Caco-2 (cell line): ENCODE measurements around the gene COL4A2. TPM values are rescaled to one million over a fixed set of nuclear protein-coding genes. Genes with fewer than 3 reads are reported as not detected.

Experiments used
- BruUV-seq: library from RNA; stranded (reverse); fragments of 400-500 nt; replicated peaks from 2 replicates; lab custom pipeline; 2021; lab: Mats Ljungman, UMichigan
- CTCF ChIA-PET: fragments of 300-600 bp; sonication (Branson Sonifier 250); formaldehyde crosslinking; loops from one replicate; lab custom pipeline; 2022; ENCODE audit warnings: antibody characterized with exemption; lab: Charles Lee
- POLR2A ChIA-PET: fragments of 300-600 bp; sonication (Branson Sonifier 250); formaldehyde crosslinking; loops from one replicate; lab custom pipeline; 2022; ENCODE audit warnings: antibody characterized with exemption; lab: Charles Lee
- DNase-seq, 2 experiments: peaks; one replicate each; pipeline versions ENCODE4 v3.0.0 to v3.0.0-alpha.2; 2020 to 2022
- H3K27me3 ChIP-seq: replicated peaks from 2 replicates; pipeline ENCODE4 v1.6.0; 2011; ENCODE audit warnings: low read length; ENCODE audit not compliant: control insufficient read depth, insufficient read depth
- H3K36me3 ChIP-seq: 2 replicates; pipeline ENCODE4 v1.5.1; 2011; ENCODE audit warnings: low read length; ENCODE audit not compliant: control insufficient read depth, insufficient read depth
- H3K4me1 ChIP-seq: fragments of 250-450 bp; sonication (Bioruptor Pico); 2 replicates; pipeline ENCODE4 v1.5.1; 2020; ENCODE audit warnings: mild to moderate bottlenecking
- H3K4me3 ChIP-seq: 2 replicates; pipeline ENCODE4 v1.5.1; 2011; ENCODE audit warnings: low read depth, mild to moderate bottlenecking, control low read depth, low read length
- H3K9me3 ChIP-seq: fragments of 250-450 bp; sonication (Bioruptor Pico); 2 replicates; pipeline ENCODE4 v1.5.1; 2020; ENCODE audit warnings: mild to moderate bottlenecking, moderate library complexity
- H3K27ac Mint-ChIP-seq: one replicate; pipeline ENCODE4 v1.8.0; 2022; ENCODE audit warnings: mixed read lengths; ENCODE audit not compliant: unreplicated experiment
- H3K27me3 Mint-ChIP-seq: one replicate; pipeline ENCODE4 v1.8.0; 2022; ENCODE audit warnings: mixed read lengths; ENCODE audit not compliant: insufficient read depth, unreplicated experiment
- H3K36me3 Mint-ChIP-seq: one replicate; pipeline ENCODE4 v1.8.0; 2022; ENCODE audit warnings: mild to moderate bottlenecking, mixed read lengths; ENCODE audit not compliant: insufficient read depth, unreplicated experiment
- H3K4me1 Mint-ChIP-seq: one replicate; pipeline ENCODE4 v1.8.0; 2022; ENCODE audit warnings: low read depth, mixed read lengths; ENCODE audit not compliant: unreplicated experiment
- H3K4me3 Mint-ChIP-seq: one replicate; pipeline ENCODE4 v1.8.0; 2022; ENCODE audit warnings: mild to moderate bottlenecking, moderate library complexity, mixed read lengths; ENCODE audit not compliant: unreplicated experiment
- H3K9me3 Mint-ChIP-seq: one replicate; pipeline ENCODE4 v1.8.0; 2022; ENCODE audit warnings: mixed read lengths; ENCODE audit not compliant: unreplicated experiment
- intact Hi-C: fragments of 100-400 bp; cut with micrococcal nuclease; formaldehyde crosslinking; loops from one replicate; pipeline ENCODE4 v1.10.0; 2022; ENCODE audit not compliant: unreplicated experiment
- total RNA-seq: library from RNA; stranded (reverse); gene quantifications from 2 replicates; pipeline ENCODE4 v1.2.3, GENCODE V29; 2022
- TF ChIP-seq, protein P1 (sequence below), 2 experiments: fragments of 200-600 bp in 1 of 2; IDR thresholded peaks; 1 replicate in 1 of 2; 2 replicates in 1 of 2; pipeline versions ENCODE4 v1.5.1 to v1.8.0; 2011 to 2022; ENCODE audit warnings: antibody characterized with exemption in 1 of 2, control low read depth in 1 of 2, inconsistent platforms in 1 of 2, low read depth in 1 of 2, low read length in 1 of 2, mild to moderate bottlenecking in 1 of 2, moderate library complexity in 1 of 2; ENCODE audit not compliant: insufficient read depth in 1 of 2, severe bottlenecking in 1 of 2, unreplicated experiment in 1 of 2

COL4A2 gene
- total RNA-seq, 1 experiment from 2014 or later, result 19.2 TPM

DNA sequence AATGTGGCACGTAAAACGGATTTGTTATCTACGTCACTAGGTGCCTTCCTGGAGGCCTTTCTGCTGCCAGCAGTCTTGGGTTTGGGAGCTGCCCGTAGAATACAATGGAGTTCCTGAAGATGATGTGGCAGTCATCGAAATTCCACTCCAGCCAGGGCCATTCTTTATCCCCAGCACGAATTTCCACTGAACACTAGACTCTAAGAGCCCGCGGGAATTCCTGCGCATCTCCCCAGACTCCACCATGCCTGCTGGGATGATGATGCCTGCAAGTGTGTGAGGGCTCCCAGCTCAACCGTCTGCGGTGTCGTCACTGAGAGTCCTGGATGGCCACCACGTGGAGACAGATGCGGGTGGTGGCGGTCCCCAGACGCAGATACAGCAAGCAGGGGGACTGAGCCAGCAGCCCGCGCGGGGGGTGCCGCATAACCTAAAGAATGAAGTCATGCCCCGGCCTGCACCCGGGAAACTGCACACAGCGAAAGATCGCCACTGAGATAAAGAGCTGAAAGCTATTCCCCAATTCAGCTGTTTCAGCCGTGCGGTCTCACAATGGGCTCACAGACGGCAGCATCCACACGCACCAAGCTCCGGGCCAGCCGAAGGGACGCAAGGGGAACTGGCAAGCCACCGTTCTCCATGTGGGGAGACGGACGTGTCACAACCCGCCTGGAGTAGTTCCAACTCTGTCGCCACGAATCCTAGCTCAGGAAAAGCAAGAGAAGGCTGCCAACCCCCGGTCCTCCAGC, 41.2 kb upstream of the COL4A2 start:
- Histone ChIP-seq H3K27me3 (no peaks in the 10 kb centered on the region), H3K9me3 (no peaks in the 10 kb centered on the region), H3K4me1 (peaks cover 38% of the 10 kb centered on the region), H3K36me3 (no peaks in the 10 kb centered on the region), H3K4me3 (no peak overlapping the region)
- BruUV-seq, result no TSS peak
- Mint-ChIP-seq H3K27me3 (no peaks in the 10 kb centered on the region), H3K9me3 (no peaks in the 10 kb centered on the region), H3K27ac (no peak overlapping the region), H3K4me1 (peaks cover 26% of the 10 kb centered on the region), H3K4me3 (no peak overlapping the region), H3K36me3 (no peaks in the 10 kb centered on the region)
- intact Hi-C loops, result no loop called here
- TF ChIP-seq, protein P1, sequence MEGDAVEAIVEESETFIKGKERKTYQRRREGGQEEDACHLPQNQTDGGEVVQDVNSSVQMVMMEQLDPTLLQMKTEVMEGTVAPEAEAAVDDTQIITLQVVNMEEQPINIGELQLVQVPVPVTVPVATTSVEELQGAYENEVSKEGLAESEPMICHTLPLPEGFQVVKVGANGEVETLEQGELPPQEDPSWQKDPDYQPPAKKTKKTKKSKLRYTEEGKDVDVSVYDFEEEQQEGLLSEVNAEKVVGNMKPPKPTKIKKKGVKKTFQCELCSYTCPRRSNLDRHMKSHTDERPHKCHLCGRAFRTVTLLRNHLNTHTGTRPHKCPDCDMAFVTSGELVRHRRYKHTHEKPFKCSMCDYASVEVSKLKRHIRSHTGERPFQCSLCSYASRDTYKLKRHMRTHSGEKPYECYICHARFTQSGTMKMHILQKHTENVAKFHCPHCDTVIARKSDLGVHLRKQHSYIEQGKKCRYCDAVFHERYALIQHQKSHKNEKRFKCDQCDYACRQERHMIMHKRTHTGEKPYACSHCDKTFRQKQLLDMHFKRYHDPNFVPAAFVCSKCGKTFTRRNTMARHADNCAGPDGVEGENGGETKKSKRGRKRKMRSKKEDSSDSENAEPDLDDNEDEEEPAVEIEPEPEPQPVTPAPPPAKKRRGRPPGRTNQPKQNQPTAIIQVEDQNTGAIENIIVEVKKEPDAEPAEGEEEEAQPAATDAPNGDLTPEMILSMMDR (IDR thresholded peaks at IDR 0.05; ENCODE audit: insufficient read depth in 1 of 2, low read depth in 1 of 2, low read length in 1 of 2, severe bottlenecking in 1 of 2, unreplicated experiment in 1 of 2), result no peak
- POLR2A ChIA-PET, result no interaction called here
- CTCF ChIA-PET, result no interaction called here
- no peak for DNase-seq

DNA sequence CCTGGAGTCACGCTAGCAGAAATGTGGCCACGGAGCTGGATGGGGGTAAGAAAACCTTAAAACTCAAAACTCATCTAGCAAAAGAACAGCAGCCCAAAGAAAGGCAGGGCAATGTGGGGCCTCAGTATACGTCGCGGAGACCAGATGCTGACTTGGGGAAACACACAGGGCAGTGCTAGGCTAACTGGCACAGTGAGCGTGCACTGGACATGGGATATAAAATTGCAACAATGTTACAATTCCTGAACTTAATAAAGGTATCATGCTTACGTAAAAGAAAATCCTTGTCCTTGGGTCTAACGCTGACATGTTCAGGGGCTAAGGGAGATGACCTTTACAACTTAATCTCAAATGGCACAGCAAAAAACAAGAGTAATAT, 40.7 kb upstream of the COL4A2 start:
- TF ChIP-seq, protein P1 (IDR thresholded peaks at IDR 0.05; ENCODE audit: insufficient read depth in 1 of 2, low read depth in 1 of 2, low read length in 1 of 2, severe bottlenecking in 1 of 2, unreplicated experiment in 1 of 2), result no peak
- Histone ChIP-seq H3K4me3 (no peak overlapping the region), H3K27me3 (no peaks in the 10 kb centered on the region), H3K4me1 (peaks cover 36% of the 10 kb centered on the region), H3K36me3 (no peaks in the 10 kb centered on the region), H3K9me3 (no peaks in the 10 kb centered on the region)
- ChIA-PET POLR2A (no interaction called here), CTCF (no interaction called here)
- Mint-ChIP-seq H3K9me3 (no peaks in the 10 kb centered on the region), H3K4me3 (no peak overlapping the region), H3K36me3 (no peaks in the 10 kb centered on the region), H3K27ac (no peak overlapping the region), H3K27me3 (no peaks in the 10 kb centered on the region), H3K4me1 (peaks cover 32% of the 10 kb centered on the region)
- no peak for DNase-seq
- no TSS peak for BruUV-seq
- intact Hi-C loops, result no loop called here

DNA sequence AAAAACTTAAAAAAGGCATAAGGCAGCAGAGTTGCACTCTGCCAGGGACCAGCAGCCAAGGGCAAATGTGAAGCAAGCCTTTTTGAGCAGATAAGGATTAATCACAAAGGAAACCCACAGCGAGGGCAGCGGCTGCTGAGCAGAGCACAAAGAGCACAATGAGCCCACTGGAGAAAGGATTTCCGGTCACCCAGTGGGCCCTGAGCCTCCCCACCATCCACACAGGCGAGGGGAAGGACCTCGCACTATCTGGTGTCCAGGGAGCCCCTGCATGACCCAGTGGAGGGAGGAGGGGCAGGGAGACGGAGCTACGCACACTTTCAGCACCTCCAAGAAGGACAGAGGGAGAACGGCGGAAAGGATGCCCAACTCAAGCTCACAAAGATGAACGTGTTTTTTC, 40.1 kb upstream of the COL4A2 start:
- POLR2A ChIA-PET, result interaction anchor here (0.6 kb wide), 1 partner anchor 511 kb away, joined by 4 read pairs; no protein-coding TSS in a partner anchor
- BruUV-seq, result no TSS peak
- H3K36me3 ChIP-seq, result no peaks in the 10 kb centered on the region
- no peaks in the 10 kb centered on the region for H3K27me3 ChIP-seq
- no peaks in the 10 kb centered on the region for H3K9me3 ChIP-seq
- H3K4me3 Mint-ChIP-seq, result no peak overlapping the region
- CTCF ChIA-PET, result no interaction called here
- DNase-seq, result no peak
- TF ChIP-seq, protein P1 (IDR thresholded peaks at IDR 0.05; ENCODE audit: insufficient read depth in 1 of 2, low read depth in 1 of 2, low read length in 1 of 2, severe bottlenecking in 1 of 2, unreplicated experiment in 1 of 2), result no peak
- H3K27me3 Mint-ChIP-seq, result no peaks in the 10 kb centered on the region
- H3K36me3 Mint-ChIP-seq, result no peaks in the 10 kb centered on the region
- intact Hi-C loops, result no loop called here
- H3K4me1 ChIP-seq, result peaks cover 30% of the 10 kb centered on the region
- peaks cover 28% of the 10 kb centered on the region for H3K4me1 Mint-ChIP-seq
- no peak overlapping the region for H3K4me3 ChIP-seq
- no peak overlapping the region for H3K27ac Mint-ChIP-seq
- no peaks in the 10 kb centered on the region for H3K9me3 Mint-ChIP-seq
